GM11168 (cell line): Measurements from ENCODE around the gene HAUS5.

Experiments
- in situ Hi-C: fragments of 300-500 bp; cut with MboI; formaldehyde crosslinking; loops from one replicate; pipeline ENCODE4 v1.12.0; 2022; ENCODE audit warnings: low sequenced_read_pairs; ENCODE audit not compliant: unreplicated experiment

The HAUS5 gene

GRCh38 chr19:35607661-35608060 lies 4.9 kb upstream of the HAUS5 start:
- in situ Hi-C loops, result no loop called here

DNA sequence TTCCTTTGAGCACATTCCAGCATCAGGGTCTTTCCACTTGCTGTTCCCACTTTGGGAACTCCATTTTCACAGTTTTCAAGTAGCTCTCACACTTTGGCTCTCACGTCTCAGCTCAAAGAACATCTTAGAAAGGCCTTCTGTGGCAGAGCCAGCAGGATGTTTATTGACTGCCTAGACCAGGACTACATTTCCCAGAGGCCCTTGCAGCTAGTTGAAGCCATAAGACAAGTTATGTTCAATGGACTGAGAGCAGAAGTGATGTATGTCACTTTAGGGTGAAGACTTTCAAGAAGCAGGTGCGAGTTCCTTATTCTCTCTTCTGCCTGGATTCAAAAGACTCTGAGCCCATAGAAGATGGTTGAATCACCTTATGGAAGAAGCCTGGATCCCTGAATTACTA lies 4.3 kb upstream of the HAUS5 start:
- in situ Hi-C loops, result no loop called here

GRCh38 chr19:35609851-35610353 lies 2.6 kb upstream of the HAUS5 start:
- in situ Hi-C loops, result no loop called here

DNA sequence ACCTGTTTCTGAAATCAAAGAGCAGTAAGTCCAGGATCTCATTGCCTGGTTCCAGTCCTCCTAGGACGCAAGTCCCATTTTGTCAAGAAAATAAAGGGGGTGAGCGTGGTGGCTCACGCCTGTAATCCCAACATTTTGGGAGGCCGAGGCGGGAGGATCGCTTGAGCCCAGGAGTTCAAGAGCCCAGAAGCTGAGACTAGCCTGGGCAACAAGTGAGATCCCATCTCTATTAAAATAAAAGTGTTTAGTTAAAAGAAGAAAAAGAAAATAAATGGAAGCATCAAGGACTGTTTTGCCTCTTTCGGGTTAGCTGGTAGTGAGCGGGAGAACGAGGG lies 344 bp upstream of the HAUS5 start:
- in situ Hi-C loops, result no loop called here

DNA sequence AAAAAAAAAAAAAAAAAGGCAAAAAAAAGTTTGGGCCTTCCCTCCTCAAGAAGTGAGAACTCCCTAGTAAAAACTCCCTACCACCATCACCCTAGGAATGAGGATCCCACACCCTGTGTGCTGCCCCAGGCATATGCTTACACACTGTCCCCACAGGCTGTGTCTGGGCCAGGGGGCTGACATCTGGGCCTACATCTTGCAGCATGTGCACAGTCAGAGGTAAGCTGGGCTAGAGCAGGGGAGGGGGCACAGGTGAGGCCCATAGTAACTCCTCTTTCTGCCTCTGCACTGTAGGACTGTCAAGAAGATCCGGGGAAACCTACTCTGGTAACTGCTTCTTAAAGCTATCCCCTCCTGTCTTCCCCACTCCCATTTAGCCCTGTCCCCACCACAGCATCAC lies 1.0 kb downstream of the HAUS5 start:
- in situ Hi-C loops, result no loop called here

GRCh38 chr19:35615036-35615435 lies 2.5 kb downstream of the HAUS5 start:
- in situ Hi-C loops, result no loop called here

- in situ Hi-C loops, result no loop called here
Measured at GRCh38 chr19:35618857-35619256, 6.3 kb downstream of the HAUS5 start.

DNA sequence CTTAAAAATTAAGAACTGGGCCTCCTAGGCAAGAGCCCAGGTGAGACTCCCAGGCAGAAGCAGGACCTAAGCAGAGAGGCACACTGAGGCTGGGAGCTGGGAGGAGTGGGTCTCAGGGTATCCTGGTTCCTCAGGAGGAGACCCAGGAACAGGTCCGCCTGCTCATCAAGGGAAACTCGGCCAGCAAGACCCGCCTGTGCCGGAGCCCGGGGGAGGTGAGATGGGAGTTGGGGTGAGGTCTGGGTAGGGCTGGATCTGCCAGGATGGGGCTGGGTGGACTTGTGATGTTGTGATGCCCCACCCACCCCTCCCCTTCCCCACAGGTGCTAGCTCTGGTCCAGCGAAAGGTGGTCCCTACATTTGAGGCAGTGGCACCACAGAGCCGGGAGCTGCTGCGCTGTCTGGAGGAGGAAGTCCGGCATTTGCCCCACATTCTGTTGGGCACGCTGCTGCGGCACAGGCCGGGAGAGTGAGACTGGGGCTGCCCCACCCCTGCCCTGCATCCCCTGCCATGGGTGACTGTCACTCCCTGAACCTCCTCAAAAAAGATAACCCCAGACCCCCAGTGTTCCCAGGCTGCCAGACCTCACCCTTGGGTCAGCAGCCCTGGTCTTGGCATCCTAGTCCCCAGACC lies 6.9 kb downstream of the HAUS5 start:
- in situ Hi-C loops, result no loop called here

- in situ Hi-C loops, result no loop called here
Measured at GRCh38 chr19:35620001-35620400, 7.5 kb downstream of the HAUS5 start.

DNA sequence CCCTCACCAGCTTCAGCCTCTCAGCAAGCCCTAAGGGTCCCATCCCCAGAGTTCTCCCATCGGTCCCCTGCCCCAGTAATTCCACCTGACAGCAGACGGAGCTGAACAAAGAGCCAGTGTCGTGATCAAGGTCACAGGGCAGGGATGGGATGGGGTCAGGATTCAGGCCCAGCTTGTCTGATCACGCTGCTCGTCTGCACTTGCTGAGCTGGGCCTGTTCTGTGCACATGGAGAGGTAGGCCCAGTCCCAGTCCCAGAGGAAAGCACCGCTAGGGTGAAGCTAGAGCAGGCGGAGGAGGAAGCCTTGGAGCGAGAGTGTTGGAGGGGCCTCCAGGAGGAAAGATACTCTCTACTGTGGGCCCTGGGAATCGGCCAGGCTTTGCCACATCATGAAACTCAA lies 9.2 kb downstream of the HAUS5 start:
- in situ Hi-C loops, result no loop called here

- in situ Hi-C loops, result no loop called here
Measured at GRCh38 chr19:35622750-35623149, 10.2 kb downstream of the HAUS5 start.

DNA sequence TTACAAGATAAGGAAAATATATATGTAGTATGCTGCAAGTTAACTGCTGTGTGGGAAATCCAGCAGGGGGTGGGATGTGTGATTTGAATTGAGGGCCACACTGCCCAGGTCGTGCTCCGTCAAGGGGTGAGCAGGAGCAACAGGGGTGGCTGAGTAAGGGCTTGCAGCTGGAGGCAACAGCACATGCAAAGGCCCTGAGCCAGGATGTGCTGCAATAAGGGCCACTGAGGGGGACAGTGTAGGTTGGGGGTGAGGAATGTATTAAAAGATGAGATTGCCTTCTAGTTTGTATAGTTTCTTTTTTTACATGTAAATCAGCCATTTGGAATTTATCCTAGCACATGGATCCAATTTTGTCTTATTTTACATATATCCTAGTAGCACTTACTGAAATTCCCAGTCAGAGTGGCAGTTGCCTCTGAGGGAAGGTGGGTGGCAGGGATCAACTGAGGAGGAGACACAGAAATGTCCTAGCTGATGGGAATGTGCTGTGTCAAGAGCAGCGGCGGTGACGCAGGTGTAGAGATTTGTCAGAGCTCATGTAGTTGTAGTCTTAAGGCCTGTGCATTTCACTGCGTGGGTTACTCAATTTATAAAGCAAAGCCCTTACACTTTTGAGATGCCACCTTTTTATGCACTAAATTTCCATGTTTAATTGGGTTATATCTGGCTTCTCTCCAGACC lies 10.9 kb downstream of the HAUS5 start:
- in situ Hi-C loops, result no loop called here

DNA sequence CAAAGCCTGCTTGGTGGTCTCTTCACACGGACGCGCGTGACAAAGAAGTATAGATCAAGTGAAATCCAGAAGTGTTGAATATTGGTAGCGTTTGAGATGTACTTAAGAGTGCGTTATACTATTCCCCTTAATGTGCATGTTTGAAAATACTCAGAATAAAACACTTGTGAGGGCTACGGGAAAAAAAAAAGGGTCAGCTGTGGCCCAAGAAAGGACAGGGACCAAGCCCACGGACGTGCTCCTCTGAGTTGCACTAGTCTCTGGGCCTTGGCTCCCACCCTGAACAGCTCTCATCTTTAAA lies 15.7 kb downstream of the HAUS5 start:
- in situ Hi-C loops, result no loop called here

GRCh38 chr19:35628565-35629331 lies 16.2 kb downstream of the HAUS5 start, which contains the start of gene RBM42:
Gene RBM42 (plus strand): TSS chr19:35629036. CDS start chr19:35629154, 118 bp downstream.
- in situ Hi-C loops, result no loop called here

GRCh38 chr19:35629332-35629633 lies 16.7 kb downstream of the HAUS5 start:
- in situ Hi-C loops, result no loop called here

- in situ Hi-C loops, result no loop called here
Measured at GRCh38 chr19:35633727-35634440, 21.3 kb downstream of the HAUS5 start.

DNA sequence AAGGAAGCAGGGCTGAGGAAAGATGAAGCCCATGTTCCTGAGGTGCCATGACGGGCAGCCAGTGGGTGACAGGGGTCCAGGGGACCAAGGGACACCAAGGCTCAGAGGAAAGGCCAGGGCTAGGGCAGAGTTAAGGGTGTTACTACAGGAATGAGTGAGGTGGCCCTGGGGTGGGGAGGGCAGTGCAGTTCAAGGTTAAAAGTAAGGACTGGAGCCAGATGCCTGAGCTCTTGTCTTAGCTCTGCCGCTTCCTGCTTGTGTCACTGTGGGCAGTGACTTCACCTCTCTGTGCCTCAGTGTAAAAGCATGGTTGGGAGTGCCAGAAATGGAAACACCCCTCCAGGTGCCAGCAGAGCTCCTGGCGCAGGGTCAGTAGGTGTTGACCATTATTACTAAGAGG lies 24.1 kb downstream of the HAUS5 start:
- in situ Hi-C loops, result no loop called here

DNA sequence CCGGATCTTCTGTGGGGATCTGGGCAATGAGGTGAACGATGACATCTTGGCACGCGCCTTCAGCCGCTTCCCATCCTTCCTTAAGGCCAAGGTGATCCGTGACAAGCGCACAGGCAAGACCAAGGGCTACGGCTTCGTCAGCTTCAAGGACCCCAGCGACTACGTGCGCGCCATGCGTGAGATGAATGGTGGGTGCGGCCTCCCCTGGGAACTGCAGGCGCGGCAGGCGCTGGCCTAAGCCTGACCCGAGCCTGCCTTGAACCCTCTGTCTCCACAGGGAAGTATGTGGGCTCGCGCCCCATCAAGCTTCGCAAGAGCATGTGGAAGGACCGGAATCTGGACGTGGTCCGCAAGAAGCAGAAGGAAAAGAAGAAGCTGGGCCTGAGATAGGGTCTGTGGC lies 24.6 kb downstream of the HAUS5 start:
- in situ Hi-C loops, result no loop called here

GRCh38 chr19:35639321-35639639 lies 26.7 kb downstream of the HAUS5 start:
- in situ Hi-C loops, result no loop called here

DNA sequence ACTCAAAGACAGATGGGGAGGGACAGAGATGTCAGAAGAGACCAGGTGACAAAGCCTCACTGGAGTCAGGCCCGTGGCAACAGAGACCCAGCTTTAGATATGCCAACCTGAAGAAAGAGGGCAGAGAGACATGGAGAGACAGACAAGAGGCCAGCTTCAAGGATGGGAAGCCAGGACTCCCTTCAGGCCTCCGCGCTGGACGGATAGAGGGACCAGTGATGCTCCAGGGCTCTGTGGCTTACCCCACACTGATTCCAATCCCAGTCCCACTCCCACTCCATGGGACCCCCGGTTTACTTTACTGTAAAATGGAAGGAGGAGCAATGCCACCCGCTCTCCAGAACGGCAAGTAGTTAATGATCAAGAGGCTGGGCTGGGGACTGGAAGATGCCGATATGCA lies 27.3 kb downstream of the HAUS5 start:
- in situ Hi-C loops, result no loop called here

GRCh38 chr19:35641515-35642151 lies 29.1 kb downstream of the HAUS5 start, which contains the start of gene ETV2:
Gene ETV2 (plus strand): TSS chr19:35641745. CDS start chr19:35642461, 716 bp downstream.
- in situ Hi-C loops, result no loop called here
